HG03354 (cell line): Measurements from ENCODE around the gene PDE6A.
"Not testable (repeated sequence)": the region's sequence is repeated elsewhere in the genome, so short reads cannot be mapped to it uniquely, and the experiment has no call there.

Experiments used
- ATAC-seq: cut with Tn5 transposase; IDR thresholded peaks from one replicate; pipeline ENCODE4 v1.9.1; 2021; ENCODE audit warnings: mild to moderate bottlenecking; ENCODE audit not compliant: unreplicated experiment, poor library complexity, severe bottlenecking

The PDE6A gene

GRCh38 chr5:149954798-149955197 lies 10.2 kb upstream of the PDE6A start:
- no peak for ATAC-seq

- ATAC-seq, result no peak
Measured at GRCh38 chr5:149953436-149954121, 9.0 kb upstream of the PDE6A start.

GRCh38 chr5:149951138-149951749 lies 6.7 kb upstream of the PDE6A start:
- no peak for ATAC-seq

- no peak for ATAC-seq
Measured at GRCh38 chr5:149948993-149949392, 4.4 kb upstream of the PDE6A start.

- no peak for ATAC-seq
Measured at GRCh38 chr5:149946118-149946517, 1.5 kb upstream of the PDE6A start.

GRCh38 chr5:149943177-149943949 lies 1.2 kb downstream of the PDE6A start:
- not testable (repeated sequence) for ATAC-seq

GRCh38 chr5:149942741-149943169 lies 1.8 kb downstream of the PDE6A start:
- ATAC-seq, result not testable (repeated sequence)

- ATAC-seq, result no peak
Measured at GRCh38 chr5:149942199-149942598, 2.4 kb downstream of the PDE6A start.

- no peak for ATAC-seq
Measured at GRCh38 chr5:149941795-149942194, 2.8 kb downstream of the PDE6A start.

- ATAC-seq, result no peak
Measured at GRCh38 chr5:149940941-149941644, 3.5 kb downstream of the PDE6A start.

GRCh38 chr5:149940077-149940574 lies 4.5 kb downstream of the PDE6A start:
- ATAC-seq, result peak; percentile 73

- ATAC-seq, result no peak
Measured at GRCh38 chr5:149939546-149939945, 5.0 kb downstream of the PDE6A start.

- no peak for ATAC-seq
Measured at GRCh38 chr5:149938791-149939358, 5.7 kb downstream of the PDE6A start.

GRCh38 chr5:149938279-149938678 lies 6.3 kb downstream of the PDE6A start:
- ATAC-seq, result no peak

GRCh38 chr5:149937610-149938009 lies 7.0 kb downstream of the PDE6A start:
- no peak for ATAC-seq

GRCh38 chr5:149936700-149937091 lies 7.9 kb downstream of the PDE6A start:
- ATAC-seq, result no peak

GRCh38 chr5:149936044-149936699 lies 8.4 kb downstream of the PDE6A start:
- ATAC-seq, result no peak

GRCh38 chr5:149935431-149935901 lies 9.1 kb downstream of the PDE6A start:
- ATAC-seq, result no peak
